ENCODE measurements around the gene LHX6. TPM values are rescaled to one million over a fixed set of nuclear protein-coding genes. Genes with fewer than 3 reads are reported as not detected.

LHX6 gene
- 0.07 TPM in 1 of 2 replicates, not detected in the other for total RNA-seq
- long read RNA-seq, result 0 reads

DNA sequence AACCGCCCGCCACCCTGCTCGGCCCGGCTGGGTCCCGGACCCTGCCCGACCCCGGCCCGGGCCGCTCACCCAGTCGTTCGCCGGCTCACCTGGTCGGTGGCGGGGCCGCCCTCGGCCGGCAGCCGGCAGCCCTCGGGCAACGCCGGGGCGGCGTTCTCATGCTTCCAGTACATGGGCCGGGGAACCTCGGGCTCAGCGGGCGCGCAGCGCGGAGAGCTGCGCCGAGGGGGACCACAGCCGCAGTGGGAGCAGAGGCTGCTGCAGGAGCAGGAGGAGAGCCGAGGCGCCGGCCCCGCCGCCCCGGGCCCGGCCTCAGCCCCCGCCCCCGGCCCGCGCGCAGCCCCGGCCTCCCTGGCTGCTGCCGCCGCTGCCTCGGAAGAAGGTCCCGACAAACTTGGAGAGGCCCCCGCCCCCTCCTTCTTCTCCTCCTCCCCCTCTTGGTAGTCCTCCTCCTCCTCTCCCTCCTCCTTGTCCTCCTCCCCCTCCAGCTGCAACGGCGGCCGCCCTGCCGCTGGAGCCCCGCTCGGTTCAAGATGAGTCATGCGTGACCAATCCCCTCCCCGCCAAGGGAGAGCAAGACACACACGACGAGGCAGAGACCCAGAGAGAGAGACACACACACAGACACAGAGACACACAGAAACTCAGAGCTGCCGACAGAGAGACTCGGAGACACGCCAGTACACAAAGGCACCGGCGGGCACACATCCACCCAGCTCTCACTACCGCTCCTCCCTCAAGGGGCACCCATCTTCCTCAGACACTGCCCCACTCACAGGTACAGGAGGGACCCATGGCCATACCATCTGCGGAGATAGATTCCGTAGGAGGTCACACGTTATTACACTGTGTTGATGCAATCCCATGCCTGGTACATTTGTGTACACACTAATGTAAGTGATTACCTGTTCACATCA lies at the start of gene LHX6:
LHX6 (minus strand) TSS at position 390 of the 917 bp plus-strand sequence; CDS start at position 173, 217 bp downstream.
- no peaks in the 10 kb centered on the region for H3K9me3 Mint-ChIP-seq
- H3K27ac Mint-ChIP-seq (ENCODE audit: unreplicated experiment), result no peak within 1 kb of the TSS
- TF ChIP-seq, protein P1, sequence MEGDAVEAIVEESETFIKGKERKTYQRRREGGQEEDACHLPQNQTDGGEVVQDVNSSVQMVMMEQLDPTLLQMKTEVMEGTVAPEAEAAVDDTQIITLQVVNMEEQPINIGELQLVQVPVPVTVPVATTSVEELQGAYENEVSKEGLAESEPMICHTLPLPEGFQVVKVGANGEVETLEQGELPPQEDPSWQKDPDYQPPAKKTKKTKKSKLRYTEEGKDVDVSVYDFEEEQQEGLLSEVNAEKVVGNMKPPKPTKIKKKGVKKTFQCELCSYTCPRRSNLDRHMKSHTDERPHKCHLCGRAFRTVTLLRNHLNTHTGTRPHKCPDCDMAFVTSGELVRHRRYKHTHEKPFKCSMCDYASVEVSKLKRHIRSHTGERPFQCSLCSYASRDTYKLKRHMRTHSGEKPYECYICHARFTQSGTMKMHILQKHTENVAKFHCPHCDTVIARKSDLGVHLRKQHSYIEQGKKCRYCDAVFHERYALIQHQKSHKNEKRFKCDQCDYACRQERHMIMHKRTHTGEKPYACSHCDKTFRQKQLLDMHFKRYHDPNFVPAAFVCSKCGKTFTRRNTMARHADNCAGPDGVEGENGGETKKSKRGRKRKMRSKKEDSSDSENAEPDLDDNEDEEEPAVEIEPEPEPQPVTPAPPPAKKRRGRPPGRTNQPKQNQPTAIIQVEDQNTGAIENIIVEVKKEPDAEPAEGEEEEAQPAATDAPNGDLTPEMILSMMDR (conservative IDR thresholded peaks at IDR 0.05), result no peak
- H3K36me3 Mint-ChIP-seq (ENCODE audit: low read depth), result peaks cover 9% of the 10 kb centered on the region
- H3K4me1 Mint-ChIP-seq, result peaks cover 8% of the 10 kb centered on the region
- H3K27me3 Mint-ChIP-seq (ENCODE audit: low read depth), result peaks cover 58% of the 10 kb centered on the region
- H3K4me3 Mint-ChIP-seq, result peak within 1 kb of the TSS; percentile 29
- no peak for DNase-seq (ENCODE audit: low read depth, low spot score)

DNA sequence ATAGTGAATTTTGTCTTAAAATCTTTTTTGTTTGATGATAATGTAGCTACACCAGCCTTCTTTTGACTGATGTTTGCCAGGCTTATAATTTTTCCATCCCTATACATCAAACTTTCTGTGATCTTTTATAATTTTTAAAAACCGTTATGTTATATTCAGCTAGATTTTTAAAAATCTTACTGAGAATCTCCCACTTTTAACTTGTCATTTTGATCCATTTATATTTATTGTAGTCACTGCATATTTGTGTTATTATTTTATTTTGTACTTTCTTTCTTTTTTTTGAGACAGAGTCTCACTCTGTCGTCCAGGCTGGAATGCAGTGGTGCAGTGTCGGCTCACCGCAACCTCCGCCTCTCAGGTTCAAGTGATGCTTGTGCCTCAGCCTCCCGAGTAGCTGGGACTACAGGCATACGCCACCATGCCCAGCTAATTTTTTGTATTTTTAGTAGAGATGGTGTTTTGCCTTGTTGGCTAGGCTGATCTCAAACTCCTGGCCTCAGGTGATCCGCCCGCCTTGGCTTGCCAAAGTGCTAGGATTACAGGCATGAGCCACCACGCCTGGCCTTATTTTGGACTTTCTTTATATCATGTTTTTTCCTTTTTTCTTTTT lies 48.6 kb upstream of the LHX6 start:
- Mint-ChIP-seq H3K27ac (ENCODE audit: unreplicated experiment) (no peak overlapping the region), H3K36me3 (ENCODE audit: low read depth) (peaks cover 37% of the 10 kb centered on the region), H3K4me1 (no peaks in the 10 kb centered on the region), H3K4me3 (no peak overlapping the region), H3K9me3 (peaks cover 9% of the 10 kb centered on the region), H3K27me3 (ENCODE audit: low read depth) (no peaks in the 10 kb centered on the region)
- TF ChIP-seq, protein P1 (conservative IDR thresholded peaks at IDR 0.05), result no peak
- no peak for DNase-seq (ENCODE audit: low read depth, low spot score)

DNA sequence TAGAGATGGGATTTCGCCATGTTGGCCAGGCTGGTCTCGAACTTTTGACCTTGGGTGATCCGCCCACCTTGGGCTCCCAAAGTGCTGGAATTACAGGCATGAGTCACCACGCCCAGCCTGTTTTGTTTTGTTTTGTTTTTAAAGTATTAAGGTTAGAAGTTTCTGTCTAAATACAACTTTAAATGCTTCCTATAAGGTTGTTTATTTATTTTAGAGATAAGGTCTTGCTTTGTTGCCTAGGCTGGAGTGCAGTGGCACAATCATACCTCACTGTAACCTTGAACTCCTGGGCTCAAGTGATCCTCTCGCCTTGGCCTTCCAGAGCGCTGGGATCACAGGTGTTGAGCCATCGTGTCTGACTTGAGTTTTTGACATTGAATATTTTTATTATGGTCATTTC lies 47.3 kb upstream of the LHX6 start:
- H3K4me3 Mint-ChIP-seq, result no peak overlapping the region
- peaks cover 9% of the 10 kb centered on the region for H3K9me3 Mint-ChIP-seq
- DNase-seq (ENCODE audit: low read depth, low spot score), result no peak
- H3K36me3 Mint-ChIP-seq (ENCODE audit: low read depth), result peaks cover 39% of the 10 kb centered on the region
- H3K27ac Mint-ChIP-seq (ENCODE audit: unreplicated experiment), result no peak overlapping the region
- H3K4me1 Mint-ChIP-seq, result no peaks in the 10 kb centered on the region
- TF ChIP-seq, protein P1 (conservative IDR thresholded peaks at IDR 0.05), result no peak
- no peaks in the 10 kb centered on the region for H3K27me3 Mint-ChIP-seq (ENCODE audit: low read depth)

DNA sequence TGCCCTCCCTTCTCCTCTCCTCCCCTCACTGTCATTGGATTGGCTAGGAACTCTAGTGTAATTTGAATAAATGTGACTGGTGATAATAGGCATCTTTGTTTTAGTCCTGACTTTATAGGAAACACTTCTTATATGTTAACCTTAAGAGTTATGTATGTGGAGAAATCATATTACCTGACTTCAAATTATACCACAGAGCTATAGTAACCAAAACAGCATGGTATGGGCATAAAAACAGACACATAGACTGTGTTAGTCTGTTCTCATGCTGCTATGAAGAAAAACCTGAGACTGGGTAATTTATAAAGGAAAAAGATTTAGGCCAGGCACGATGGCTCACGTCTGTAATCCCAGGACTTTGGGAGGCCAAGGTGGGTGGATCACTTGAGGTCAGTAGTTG lies 45.3 kb upstream of the LHX6 start:
- H3K9me3 Mint-ChIP-seq, result peaks cover 9% of the 10 kb centered on the region
- no peaks in the 10 kb centered on the region for H3K4me1 Mint-ChIP-seq
- no peak for DNase-seq (ENCODE audit: low read depth, low spot score)
- H3K36me3 Mint-ChIP-seq (ENCODE audit: low read depth), result peaks cover 39% of the 10 kb centered on the region
- TF ChIP-seq, protein P1 (conservative IDR thresholded peaks at IDR 0.05), result no peak
- H3K27me3 Mint-ChIP-seq (ENCODE audit: low read depth), result no peaks in the 10 kb centered on the region
- H3K27ac Mint-ChIP-seq (ENCODE audit: unreplicated experiment), result no peak overlapping the region
- no peak overlapping the region for H3K4me3 Mint-ChIP-seq

DNA sequence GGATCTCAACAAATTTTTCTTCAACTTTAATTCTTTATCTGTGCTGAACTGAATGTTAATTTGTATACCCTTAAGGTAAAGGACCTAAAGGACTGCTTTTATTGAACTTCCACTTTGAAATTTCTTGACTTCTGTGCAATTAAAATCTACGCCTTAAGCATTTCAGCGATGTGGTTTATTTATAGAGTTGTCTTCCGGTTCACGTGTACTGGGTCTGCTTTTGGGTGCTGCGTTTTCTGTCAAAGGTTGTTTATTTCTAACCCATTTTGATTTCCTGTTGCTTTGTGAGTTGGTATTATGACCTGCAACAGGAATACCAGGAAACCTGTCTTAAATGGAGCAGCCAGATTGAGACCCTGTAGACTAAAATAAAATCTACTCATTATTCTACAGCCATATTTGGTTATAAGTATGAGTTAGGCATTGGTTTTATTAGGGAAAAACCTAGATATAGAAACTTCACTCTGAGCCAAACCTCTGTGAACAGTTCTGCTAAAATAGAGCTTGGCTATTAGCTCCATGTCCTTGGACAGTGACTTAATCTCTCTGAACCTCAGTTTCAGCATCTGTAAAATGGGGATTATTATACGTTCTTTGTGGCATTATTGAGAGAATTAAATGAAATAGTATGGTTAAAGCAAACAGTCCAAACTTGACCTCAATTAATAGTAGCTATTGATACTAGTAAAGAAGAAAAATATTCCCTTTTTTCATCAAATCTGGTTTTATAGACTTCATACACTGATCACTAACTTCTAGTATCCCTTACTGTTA lies 39.5 kb upstream of the LHX6 start:
- no peak for DNase-seq (ENCODE audit: low read depth, low spot score)
- peaks cover 9% of the 10 kb centered on the region for H3K36me3 Mint-ChIP-seq (ENCODE audit: low read depth)
- H3K27ac Mint-ChIP-seq (ENCODE audit: unreplicated experiment), result no peak overlapping the region
- TF ChIP-seq, protein P1 (conservative IDR thresholded peaks at IDR 0.05), result no peak
- H3K4me1 Mint-ChIP-seq, result peaks cover 31% of the 10 kb centered on the region
- no peaks in the 10 kb centered on the region for H3K27me3 Mint-ChIP-seq (ENCODE audit: low read depth)
- H3K9me3 Mint-ChIP-seq, result no peaks in the 10 kb centered on the region
- no peak overlapping the region for H3K4me3 Mint-ChIP-seq

Measured in neural crest cell (in vitro differentiated cells).